Fibroblast of lung (primary cell): ENCODE data around the gene GGT6. TPM values are rescaled to one million over a fixed set of nuclear protein-coding genes. Genes with fewer than 3 reads are reported as not detected.
A peak's percentile ranks its signal among the peaks of the same experiment; 100 is the strongest.

Experiments used
- DNase-seq, 2 donors: peaks; one replicate each; pipeline versions ENCODE4 v3.0.0 to v3.0.0-alpha.2; 2010; ENCODE audit warnings: low read depth in 2 of 2
- H2AFZ ChIP-seq: 2 replicates; pipeline ENCODE4 v1.5.1; 2012; ENCODE audit warnings: low read length, control low read depth, inconsistent platforms
- H3K27ac ChIP-seq: 2 replicates; pipeline ENCODE4 v1.5.1; 2011; ENCODE audit warnings: low read length, control low read depth; ENCODE audit not compliant: insufficient read depth
- H3K27me3 ChIP-seq: 2 replicates; pipeline ENCODE4 v1.5.1; 2011; ENCODE audit warnings: mild to moderate bottlenecking, low read length; ENCODE audit not compliant: control insufficient read depth, insufficient read depth
- H3K36me3 ChIP-seq: 2 replicates; pipeline ENCODE4 v1.5.1; 2011; ENCODE audit warnings: low read length; ENCODE audit not compliant: control insufficient read depth, insufficient read depth
- H3K4me1 ChIP-seq: 2 replicates; pipeline ENCODE4 v1.5.1; 2011; ENCODE audit warnings: low read length; ENCODE audit not compliant: control insufficient read depth, insufficient read depth; ENCODE audit errors: extremely low read depth
- H3K4me2 ChIP-seq: 2 replicates; pipeline ENCODE4 v1.5.1; 2011; ENCODE audit warnings: low read length, control low read depth; ENCODE audit not compliant: insufficient read depth; ENCODE audit errors: extremely low read depth
- H3K4me3 ChIP-seq, 4 experiments: fragments of 200-600 bp in 1 of 4; sonication (generic) in 1 of 4; replicated peaks in 1 of 4; 2 replicates each; pipeline ENCODE4 v1.5.1; 2011 to 2016; ENCODE audit warnings: low read length in 4 of 4, low read depth in 3 of 4, mild to moderate bottlenecking in 3 of 4, control low read depth in 2 of 4, inconsistent platforms in 1 of 4, mixed read lengths in 1 of 4; ENCODE audit not compliant: insufficient read depth in 1 of 4; ENCODE audit errors: control extremely low read depth in 1 of 4
- H3K79me2 ChIP-seq: 2 replicates; pipeline ENCODE4 v1.5.1; 2012; ENCODE audit warnings: mild to moderate bottlenecking, low read length, inconsistent platforms; ENCODE audit not compliant: control insufficient read depth, insufficient read depth
- H3K9ac ChIP-seq: 2 replicates; pipeline ENCODE4 v1.5.1; 2011; ENCODE audit warnings: mild to moderate bottlenecking, low read length, control low read depth; ENCODE audit not compliant: insufficient read depth
- H3K9me3 ChIP-seq: 2 replicates; pipeline ENCODE4 v1.5.1; 2012; ENCODE audit warnings: low read depth, low read length; ENCODE audit not compliant: control insufficient read depth, insufficient read depth
- H4K20me1 ChIP-seq: 2 replicates; pipeline ENCODE4 v1.5.1; 2011; ENCODE audit warnings: low read length; ENCODE audit not compliant: control insufficient read depth, insufficient read depth; ENCODE audit errors: extremely low read depth
- EZH2 ChIP-seq: IDR thresholded peaks from 2 replicates; pipeline ENCODE4 v1.5.1; 2012; ENCODE audit warnings: low read length, control low read depth, mild to moderate bottlenecking; ENCODE audit errors: missing control alignments
- polyA plus RNA-seq, 2 donors: library from polyadenylated mRNA; depleted of rRNA in 1 of 2; stranded (reverse) in 1 of 2; unstranded in 1 of 2; fragments of >200 nt; gene quantifications; 2 replicates each; pipeline ENCODE4 v1.2.1, GENCODE V29; 2011 to 2012; ENCODE audit warnings: missing spikeins in 1 of 2
- total RNA-seq: library from RNA; depleted of rRNA; stranded (reverse); fragments of >200 nt; gene quantifications from 2 replicates; pipeline ENCODE4 v1.2.1, GENCODE V29; 2014
- TF ChIP-seq, protein P1 (sequence below), 2 donors: IDR thresholded peaks in 1 of 2; conservative IDR thresholded peaks in 1 of 2; 1 replicate in 1 of 2; 2 replicates in 1 of 2; pipeline ENCODE4 v1.5.1; 2011 to 2012; ENCODE audit warnings: low read length in 2 of 2, control low read depth in 1 of 2, inconsistent platforms in 1 of 2, low read depth in 1 of 2, mild to moderate bottlenecking in 1 of 2

The GGT6 gene
- total and polyA plus RNA-seq, 2 donors (not counting 1 experiment from before 2014, with no cell fraction given): not detected

DNA sequence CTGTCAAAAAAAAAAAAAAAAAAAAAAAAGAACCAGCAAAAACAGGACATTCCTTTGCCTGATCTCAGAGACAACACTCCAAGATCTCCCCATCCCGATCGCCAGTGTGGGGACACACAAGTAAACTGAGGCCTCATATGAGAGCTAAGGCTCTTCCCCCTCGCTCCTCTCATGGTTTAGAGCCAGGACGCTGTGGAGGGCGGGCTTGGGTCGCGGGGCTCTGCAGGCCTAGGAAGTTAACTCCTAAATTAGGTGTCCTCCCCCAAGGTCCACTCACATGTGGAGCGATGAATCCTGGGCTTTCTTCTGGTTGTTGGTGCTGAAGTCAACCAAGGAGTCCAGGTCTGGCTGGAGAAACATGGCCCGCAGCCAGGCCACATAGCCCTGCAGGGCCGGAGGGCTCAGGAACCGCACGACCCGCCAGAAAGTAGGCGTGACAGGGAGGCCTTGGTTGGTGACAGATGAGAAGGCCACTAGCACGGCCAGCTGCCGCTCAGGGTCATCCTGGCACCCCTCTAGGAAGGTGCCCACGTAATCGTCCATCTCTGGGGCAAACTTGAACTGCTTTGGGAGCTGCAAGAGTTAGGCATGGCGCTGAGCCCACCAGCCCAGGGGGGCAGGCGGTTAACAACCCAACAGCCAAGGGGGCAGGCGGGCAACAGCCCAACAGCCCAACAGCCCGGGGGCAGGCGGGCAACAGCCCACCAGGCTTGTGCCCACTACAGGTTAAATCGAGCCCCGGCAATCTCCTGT is 10.4 kb downstream of the GGT6 start:
- peaks cover 3% of the 10 kb centered on the region for H3K4me1 ChIP-seq
- H3K4me3 ChIP-seq: no peak overlapping the region
- no peaks in the 10 kb centered on the region for H3K9me3 ChIP-seq
- TF ChIP-seq, protein P1, sequence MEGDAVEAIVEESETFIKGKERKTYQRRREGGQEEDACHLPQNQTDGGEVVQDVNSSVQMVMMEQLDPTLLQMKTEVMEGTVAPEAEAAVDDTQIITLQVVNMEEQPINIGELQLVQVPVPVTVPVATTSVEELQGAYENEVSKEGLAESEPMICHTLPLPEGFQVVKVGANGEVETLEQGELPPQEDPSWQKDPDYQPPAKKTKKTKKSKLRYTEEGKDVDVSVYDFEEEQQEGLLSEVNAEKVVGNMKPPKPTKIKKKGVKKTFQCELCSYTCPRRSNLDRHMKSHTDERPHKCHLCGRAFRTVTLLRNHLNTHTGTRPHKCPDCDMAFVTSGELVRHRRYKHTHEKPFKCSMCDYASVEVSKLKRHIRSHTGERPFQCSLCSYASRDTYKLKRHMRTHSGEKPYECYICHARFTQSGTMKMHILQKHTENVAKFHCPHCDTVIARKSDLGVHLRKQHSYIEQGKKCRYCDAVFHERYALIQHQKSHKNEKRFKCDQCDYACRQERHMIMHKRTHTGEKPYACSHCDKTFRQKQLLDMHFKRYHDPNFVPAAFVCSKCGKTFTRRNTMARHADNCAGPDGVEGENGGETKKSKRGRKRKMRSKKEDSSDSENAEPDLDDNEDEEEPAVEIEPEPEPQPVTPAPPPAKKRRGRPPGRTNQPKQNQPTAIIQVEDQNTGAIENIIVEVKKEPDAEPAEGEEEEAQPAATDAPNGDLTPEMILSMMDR (conservative IDR thresholded peaks at IDR 0.05 in 1 of 2, IDR thresholded peaks at IDR 0.05 in 1 of 2; ENCODE audit: low read depth in 1 of 2, low read length in 2 of 2): no peak
- TF ChIP-seq EZH2: no peak
- H2AFZ ChIP-seq: no peak overlapping the region
- no peaks in the 10 kb centered on the region for H3K27me3 ChIP-seq
- H3K36me3 ChIP-seq: peaks cover 22% of the 10 kb centered on the region
- no peak overlapping the region for H3K9ac ChIP-seq
- no peak overlapping the region for H3K27ac ChIP-seq
- H4K20me1 ChIP-seq: no peaks in the 10 kb centered on the region
- peaks cover 17% of the 10 kb centered on the region for H3K79me2 ChIP-seq
- no peak for DNase-seq
- no peak overlapping the region for H3K4me2 ChIP-seq

- Histone ChIP-seq H4K20me1 (no peaks in the 10 kb centered on the region), H2AFZ (no peak overlapping the region), H3K79me2 (peaks cover 7% of the 10 kb centered on the region), H3K36me3 (peaks cover 25% of the 10 kb centered on the region), H3K27ac (no peak overlapping the region), H3K9me3 (no peaks in the 10 kb centered on the region), H3K4me1 (peaks cover 3% of the 10 kb centered on the region), H3K4me3 (no peak overlapping the region), H3K9ac (no peak overlapping the region), H3K4me2 (no peak overlapping the region), H3K27me3 (no peaks in the 10 kb centered on the region)
- DNase-seq: peak in 1 of 2 donors; percentile 18
- TF ChIP-seq, protein P1 (conservative IDR thresholded peaks at IDR 0.05 in 1 of 2, IDR thresholded peaks at IDR 0.05 in 1 of 2; ENCODE audit: low read depth in 1 of 2, low read length in 2 of 2): no peak
- TF ChIP-seq EZH2: no peak
These were observed 11.5 kb downstream of the GGT6 start for GRCh38 chr17:4548721-4549531.

DNA sequence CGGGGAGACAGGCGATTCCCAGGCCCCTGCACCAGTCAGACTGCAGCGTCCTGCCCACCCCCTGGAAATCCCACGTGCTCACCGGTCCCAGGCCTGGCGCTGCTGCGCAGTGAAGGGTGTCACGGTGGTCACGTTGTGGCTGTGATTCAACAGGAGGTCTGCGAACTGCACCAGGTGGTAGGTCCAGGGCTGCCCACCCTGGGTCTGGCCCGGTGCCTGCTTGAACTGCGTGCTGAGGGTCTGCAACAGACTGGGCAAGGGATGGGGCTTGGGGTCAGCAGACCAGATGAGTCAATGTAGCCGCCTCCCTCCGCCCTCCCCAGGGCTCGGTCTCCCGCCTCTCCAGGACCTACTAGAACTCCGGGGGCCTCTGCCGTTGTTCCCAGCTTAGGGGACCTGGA is 12.3 kb downstream of the GGT6 start:
- Histone ChIP-seq H3K9me3 (no peaks in the 10 kb centered on the region), H3K36me3 (peaks cover 22% of the 10 kb centered on the region), H3K79me2 (peaks cover under 1% of the 10 kb centered on the region), H3K4me1 (no peaks in the 10 kb centered on the region), H3K4me2 (no peak overlapping the region), H3K9ac (no peak overlapping the region), H4K20me1 (no peaks in the 10 kb centered on the region), H2AFZ (no peak overlapping the region), H3K4me3 (no peak overlapping the region), H3K27ac (no peak overlapping the region), H3K27me3 (no peaks in the 10 kb centered on the region)
- TF ChIP-seq EZH2: no peak
- TF ChIP-seq, protein P1 (conservative IDR thresholded peaks at IDR 0.05 in 1 of 2, IDR thresholded peaks at IDR 0.05 in 1 of 2; ENCODE audit: low read depth in 1 of 2, low read length in 2 of 2): no peak
- DNase-seq: no peak
